IMR-90 (cell line): Measurements from ENCODE around the gene MBTPS1. TPM values are rescaled to one million over a fixed set of nuclear protein-coding genes. Genes with fewer than 3 reads are reported as not detected.

Experiments
- ATAC-seq: fragments of 200-7000 bp; cut with Tn5 transposase; 2 replicates; pipeline ENCODE4 v1.9.1; 2020; ENCODE audit warnings: low read depth, mild to moderate bottlenecking, moderate library complexity
- BruUV-seq: library from RNA; stranded (reverse); fragments of 400-500 nt; replicated peaks from 2 replicates; lab custom pipeline; 2021; lab: Mats Ljungman, UMichigan
- CTCF ChIA-PET: fragments of 300-600 bp; formaldehyde crosslinking; extraction: SDS; loops from one replicate; lab custom pipeline; 2021; ENCODE audit warnings: antibody characterized with exemption; lab: Yijun Ruan, JAX
- POLR2A ChIA-PET: fragments of 300-600 bp; sonication (Branson Sonifier 250); formaldehyde crosslinking; loops from one replicate; lab custom pipeline; 2022; ENCODE audit warnings: antibody characterized with exemption; ENCODE audit not compliant: unreplicated experiment; lab: Charles Lee
- DNase-seq: peaks from one replicate; pipeline ENCODE4 v3.0.0; 2013
- H2AFZ ChIP-seq: replicated peaks from 2 replicates; pipeline ENCODE3; 2013; ENCODE audit warnings: low read length, mild to moderate bottlenecking; ENCODE audit not compliant: poor library complexity
- H2AK5ac ChIP-seq: 2 replicates; pipeline ENCODE4 v1.6.1; 2013; ENCODE audit warnings: low read depth, low read length, inconsistent platforms
- H2AK9ac ChIP-seq: replicated peaks from 2 replicates; pipeline ENCODE3; 2013; ENCODE audit warnings: mild to moderate bottlenecking, low read depth, low read length, moderate library complexity; ENCODE audit not compliant: poor library complexity
- H2BK120ac ChIP-seq: 2 replicates; pipeline ENCODE4 v1.6.1; 2013; ENCODE audit warnings: low read depth, low read length, inconsistent platforms
- H2BK15ac ChIP-seq: 3 replicates; pipeline ENCODE4 v1.6.1; 2013; ENCODE audit warnings: low read depth, low read length, inconsistent platforms
- H2BK20ac ChIP-seq: 2 replicates; pipeline ENCODE4 v1.6.1; 2013; ENCODE audit warnings: low read depth, mild to moderate bottlenecking, inconsistent platforms, low read length, moderate library complexity
- H2BK5ac ChIP-seq: 2 replicates; pipeline ENCODE4 v1.6.1; 2013; ENCODE audit warnings: mild to moderate bottlenecking, low read depth, low read length, inconsistent platforms; ENCODE audit not compliant: poor library complexity, severe bottlenecking
- H3K14ac ChIP-seq: replicated peaks from 2 replicates; pipeline ENCODE4 v1.6.1; 2013; ENCODE audit warnings: low read depth, low read length, inconsistent platforms
- H3K18ac ChIP-seq: 2 replicates; pipeline ENCODE4 v1.6.1; 2013; ENCODE audit warnings: low read depth, low read length, control low read depth
- H3K23ac ChIP-seq: 2 replicates; pipeline ENCODE4 v1.6.1; 2013; ENCODE audit warnings: low read depth, low read length, inconsistent platforms
- H3K27ac ChIP-seq: 2 replicates; pipeline ENCODE4 v1.5.1; 2013; ENCODE audit warnings: mild to moderate bottlenecking, control low read depth, low read length; ENCODE audit not compliant: insufficient read depth
- H3K27me3 ChIP-seq: 2 replicates; pipeline ENCODE4 v1.6.1; 2013; ENCODE audit warnings: low read length; ENCODE audit not compliant: control insufficient read depth, insufficient read depth
- H3K36me3 ChIP-seq: 2 replicates; pipeline ENCODE4 v1.6.1; 2013; ENCODE audit warnings: low read length, mixed read lengths; ENCODE audit not compliant: control insufficient read depth, insufficient read depth
- H3K4ac ChIP-seq: 2 replicates; pipeline ENCODE4 v1.6.1; 2013; ENCODE audit warnings: low read depth, low read length, inconsistent platforms
- H3K4me1 ChIP-seq: 2 replicates; pipeline ENCODE4 v1.6.1; 2013; ENCODE audit warnings: low read length, mixed read lengths; ENCODE audit not compliant: control insufficient read depth, insufficient read depth
- H3K4me2 ChIP-seq: 2 replicates; pipeline ENCODE4 v1.6.1; 2013; ENCODE audit warnings: low read depth, mild to moderate bottlenecking, control low read depth, low read length, moderate library complexity
- H3K4me3 ChIP-seq: 2 replicates; pipeline ENCODE4 v1.5.1; 2013; ENCODE audit warnings: low read depth, mild to moderate bottlenecking, control low read depth, low read length, moderate library complexity; ENCODE audit not compliant: insufficient read depth
- H3K56ac ChIP-seq: 2 replicates; pipeline ENCODE4 v1.6.1; 2013; ENCODE audit warnings: low read length, inconsistent platforms; ENCODE audit not compliant: insufficient read depth; ENCODE audit errors: extremely low read depth
- H3K79me1 ChIP-seq, 2 experiments: 2 replicates each; pipeline ENCODE4 v1.6.1; 2013; ENCODE audit warnings: low read length in 2 of 2, inconsistent platforms in 1 of 2, low read depth in 1 of 2
- H3K9ac ChIP-seq: 2 replicates; pipeline ENCODE4 v1.6.1; 2013; ENCODE audit warnings: low read depth, low read length, control low read depth
- H3K9me1 ChIP-seq: 2 replicates; pipeline ENCODE4 v1.6.1; 2013; ENCODE audit warnings: low read length, inconsistent platforms; ENCODE audit not compliant: insufficient read depth
- H3K9me3 ChIP-seq: 2 replicates; pipeline ENCODE4 v1.6.1; 2013; ENCODE audit warnings: low read length; ENCODE audit not compliant: control insufficient read depth, insufficient read depth
- H4K20me1 ChIP-seq: 2 replicates; pipeline ENCODE4 v1.6.1; 2013; ENCODE audit warnings: low read length, inconsistent platforms; ENCODE audit not compliant: insufficient read depth
- H4K5ac ChIP-seq: 2 replicates; pipeline ENCODE4 v1.6.1; 2013; ENCODE audit warnings: mild to moderate bottlenecking, low read depth, low read length, control low read depth
- H4K8ac ChIP-seq, 2 experiments: 2 replicates each; pipeline ENCODE4 v1.6.1; 2013; ENCODE audit warnings: low read depth in 2 of 2, low read length in 2 of 2, control low read depth in 1 of 2, inconsistent platforms in 1 of 2
- H4K91ac ChIP-seq: 2 replicates; pipeline ENCODE4 v1.6.1; 2013; ENCODE audit warnings: low read depth, low read length, inconsistent platforms; ENCODE audit not compliant: insufficient read depth
- BHLHE40 ChIP-seq: fragments of 150-350 bp; IDR thresholded peaks from 2 replicates; pipeline ENCODE4 v1.6.1; 2016; ENCODE audit warnings: mild to moderate bottlenecking, low read depth, low read length
- CHD1 ChIP-seq: IDR thresholded peaks from 2 replicates; pipeline ENCODE4 v1.6.1; 2012; ENCODE audit warnings: low read depth, low read length, improper control_type of control experiment
- MAFK ChIP-seq: IDR thresholded peaks from 2 replicates; pipeline ENCODE4 v1.6.1; 2012; ENCODE audit warnings: low read depth, low read length, improper control_type of control experiment
- MXI1 ChIP-seq: IDR thresholded peaks from 2 replicates; pipeline ENCODE4 v1.6.1; 2012; ENCODE audit warnings: low read depth, mild to moderate bottlenecking, low read length, moderate library complexity, borderline replicate concordance
- NFE2L2 ChIP-seq: fragments of 150-350 bp; IDR thresholded peaks from 2 replicates; pipeline ENCODE4 v1.6.1; 2016; ENCODE audit warnings: low read depth, mild to moderate bottlenecking, low read length
- RCOR1 ChIP-seq: IDR thresholded peaks from 2 replicates; pipeline ENCODE4 v1.6.1; 2012; ENCODE audit warnings: mild to moderate bottlenecking, low read length, improper control_type of control experiment; ENCODE audit not compliant: insufficient replicate concordance
- SMC3 ChIP-seq: fragments of 150-350 bp; IDR thresholded peaks from 2 replicates; pipeline ENCODE4 v1.6.1; 2016; ENCODE audit warnings: low read depth, mild to moderate bottlenecking, antibody characterized with exemption, low read length, moderate library complexity
- WGBS, 2 experiments: methylation state at CpG; one replicate each; pipeline versions ENCODE4 v1.1.5 to v1.1.7; 2013; ENCODE audit warnings: missing lambda C conversion rate in 2 of 2; ENCODE audit not compliant: insufficient read length in 1 of 2; ENCODE audit errors: extremely low coverage in 2 of 2; 5-methylcytosine and 5-hydroxymethylcytosine counted together
- dilution Hi-C: fragments of 300-500 bp; cut with HindIII; formaldehyde crosslinking; loops from one replicate; pipeline ENCODE4 v1.14.3; 2018; ENCODE audit warnings: low sequenced_read_pairs; ENCODE audit not compliant: unreplicated experiment
- in situ Hi-C: fragments of 300-500 bp; cut with MboI; formaldehyde crosslinking; loops from 3 replicates; pipeline ENCODE4 v1.14.3; 2019; ENCODE audit warnings: low sequenced_read_pairs, inconsistent platforms, mixed read lengths
- intact Hi-C: fragments of 100-400 bp; cut with micrococcal nuclease; formaldehyde crosslinking; loops from 2 replicates; pipeline ENCODE4 v1.10.0; 2022
- polyA plus RNA-seq, 3 experiments: library from polyadenylated mRNA; depleted of rRNA; stranded (reverse); fragments of >200 nt; gene quantifications; 2 replicates each; pipeline ENCODE4 v1.2.3, GENCODE V29; 2012; ENCODE audit warnings: low replicate concordance in 1 of 3
- total RNA-seq: library from RNA; depleted of rRNA; stranded (reverse); fragments of >200 nt; gene quantifications from 2 replicates; pipeline ENCODE4 v1.2.3, GENCODE V29; 2012
- TF ChIP-seq, protein P1 (sequence below): fragments of 150-350 bp; IDR thresholded peaks from 2 replicates; pipeline ENCODE4 v1.6.1; 2017; ENCODE audit warnings: mild to moderate bottlenecking, antibody characterized with exemption, low read length, low read depth

Gene MBTPS1
- total and polyA plus RNA-seq, 2 of the 4 experiments (the other 2 are of a cell fraction): 59.0 to 70.4 TPM

GRCh38 chr16:84105301-84105815 lies 11.4 kb downstream of the MBTPS1 start (continued):
- TF ChIP-seq BHLHE40 (no peak), MXI1 (no peak), SMC3 (no peak), RCOR1 (no peak)

GRCh38 chr16:84104231-84104630 lies 12.5 kb downstream of the MBTPS1 start:
- Histone ChIP-seq H3K27ac (no peak overlapping the region), H4K8ac (no peak overlapping the region), H2BK5ac (no peak overlapping the region), H3K56ac (no peak overlapping the region), H2BK120ac (no peak overlapping the region), H3K18ac (no peak overlapping the region), H2BK15ac (no peak overlapping the region), H3K4me2 (no peak overlapping the region), H3K36me3 (peaks cover 10% of the 10 kb centered on the region), H3K9me3 (no peaks in the 10 kb centered on the region), H3K14ac (no peak overlapping the region), H3K4me1 (peaks cover 7% of the 10 kb centered on the region), H4K91ac (no peak overlapping the region), H3K27me3 (no peaks in the 10 kb centered on the region), H2BK20ac (no peak overlapping the region), H3K4ac (no peak overlapping the region), H3K4me3 (no peak overlapping the region), H3K23ac (no peak overlapping the region), H4K5ac (no peak overlapping the region), H3K9ac (no peak overlapping the region), H2AK5ac (no peak overlapping the region), H2AK9ac (no peak overlapping the region), H3K79me1 (peaks cover 26 to 84% of the 10 kb centered on the region in 2 experiments), H2AFZ (no peak overlapping the region), H4K20me1 (peaks cover 80% of the 10 kb centered on the region), H3K9me1 (peaks cover 14% of the 10 kb centered on the region)
- intact Hi-C loops (no loop called here), dilution Hi-C loops (no loop called here), in situ Hi-C loops (no loop called here)
- TF ChIP-seq MAFK: no peak
- TF ChIP-seq MXI1: no peak
- no peak for TF ChIP-seq RCOR1
- TF ChIP-seq, protein P1, sequence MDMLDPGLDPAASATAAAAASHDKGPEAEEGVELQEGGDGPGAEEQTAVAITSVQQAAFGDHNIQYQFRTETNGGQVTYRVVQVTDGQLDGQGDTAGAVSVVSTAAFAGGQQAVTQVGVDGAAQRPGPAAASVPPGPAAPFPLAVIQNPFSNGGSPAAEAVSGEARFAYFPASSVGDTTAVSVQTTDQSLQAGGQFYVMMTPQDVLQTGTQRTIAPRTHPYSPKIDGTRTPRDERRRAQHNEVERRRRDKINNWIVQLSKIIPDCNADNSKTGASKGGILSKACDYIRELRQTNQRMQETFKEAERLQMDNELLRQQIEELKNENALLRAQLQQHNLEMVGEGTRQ: no peak
- no peak for TF ChIP-seq SMC3
- no peak for TF ChIP-seq CHD1
- TF ChIP-seq NFE2L2: no peak
- BruUV-seq: no TSS peak
- ATAC-seq (no peak), DNase-seq (no peak)
- POLR2A ChIA-PET: no interaction called here
- no CpG with 5 or more reads among the region's 3 CpGs for WGBS, 2 experiments
- CTCF ChIA-PET: no interaction called here
